ENCODE data around the gene RPAIN.

DNA sequence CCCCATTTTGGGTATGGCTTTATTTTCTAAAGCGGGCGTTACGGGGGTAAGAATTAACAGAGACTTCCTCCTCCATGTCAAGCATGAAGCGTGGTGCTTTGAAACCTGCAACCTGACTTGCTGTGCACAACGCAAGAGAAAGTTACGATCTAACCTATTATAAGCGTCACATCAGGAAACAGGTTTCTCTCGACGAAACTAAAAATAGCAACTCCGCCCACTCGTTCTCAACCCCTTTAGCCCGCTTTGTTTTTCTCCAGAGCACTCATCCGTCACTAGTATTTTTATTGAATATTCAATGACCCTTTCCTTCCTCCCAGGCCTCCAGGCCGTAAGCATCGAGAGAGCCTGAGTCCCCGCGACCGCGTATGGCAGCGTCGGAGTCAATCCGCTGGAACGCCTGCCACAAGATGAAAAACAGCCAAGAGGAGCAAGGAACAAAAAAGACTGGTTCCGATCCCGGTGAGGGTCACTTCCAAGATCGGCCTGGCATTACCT lies 1.1 kb upstream of the RPAIN start:
- no peak for TF ChIP-seq EP300 (IDR thresholded peaks at IDR 0.05; ENCODE audit: borderline replicate concordance in 1 of 2, low read depth in 2 of 2, low read length in 2 of 2)
- TF ChIP-seq SIX5 (IDR thresholded peaks at IDR 0.05; ENCODE audit: low read depth, low read length), result no peak
- no peak for TF ChIP-seq SRF (IDR thresholded peaks at IDR 0.05; ENCODE audit: low read depth, low read length)
- TF ChIP-seq YY1 (IDR thresholded peaks at IDR 0.05; ENCODE audit: low read depth, low read length), result no peak
- no peak for TF ChIP-seq CREB1 (IDR thresholded peaks at IDR 0.05)
- no peak for TF ChIP-seq EGR1 (IDR thresholded peaks at IDR 0.05; ENCODE audit: borderline replicate concordance, low read depth, low read length)
- no peak for TF ChIP-seq RFX5 (IDR thresholded peaks at IDR 0.05; ENCODE audit: borderline replicate concordance, low read depth, low read length)
- TF ChIP-seq POLR2A (IDR thresholded peaks at IDR 0.05; ENCODE audit: control extremely low read depth in 1 of 2, low read depth in 2 of 2, low read length in 2 of 2), result no peak
- no peak for TF ChIP-seq CTCF (IDR thresholded peaks at IDR 0.05; ENCODE audit: control extremely low read depth in 1 of 3, insufficient read depth in 1 of 3, low read depth in 1 of 3, low read length in 3 of 3)
- no peak for TF ChIP-seq CBX8 (IDR thresholded peaks at IDR 0.05; ENCODE audit: borderline replicate concordance, low read depth, low read length)

Data from H1 (cell line).